Skeletal muscle satellite cell (primary cell): ENCODE measurements around the gene ZNF331.
A peak's percentile ranks its signal among the peaks of the same experiment; 100 is the strongest.

ENCODE experiments used
- H3K27me3 ChIP-seq: 2 replicates; pipeline ENCODE4 v1.7.0; 2013; ENCODE audit warnings: low read length; ENCODE audit not compliant: control insufficient read depth, insufficient read depth
- H3K36me3 ChIP-seq: 2 replicates; pipeline ENCODE4 v1.7.0; 2013; ENCODE audit warnings: mild to moderate bottlenecking, control low read depth, low read length; ENCODE audit not compliant: insufficient read depth
- H3K4me1 ChIP-seq: 2 replicates; pipeline ENCODE4 v1.7.0; 2013; ENCODE audit warnings: low read length; ENCODE audit not compliant: control insufficient read depth, insufficient read depth
- H3K4me2 ChIP-seq: 2 replicates; pipeline ENCODE4 v1.7.0; 2013; ENCODE audit warnings: mild to moderate bottlenecking, low read length
- H3K4me3 ChIP-seq: 2 replicates; pipeline ENCODE4 v1.7.0; 2013; ENCODE audit warnings: low read length
- H3K9ac ChIP-seq: 2 replicates; pipeline ENCODE4 v1.7.0; 2013; ENCODE audit warnings: mild to moderate bottlenecking, low read depth, low read length, moderate library complexity
- H3K9me3 ChIP-seq: replicated peaks from 2 replicates; pipeline ENCODE4 v1.7.0; 2013; ENCODE audit warnings: mild to moderate bottlenecking, control low read depth, low read length

Gene ZNF331

DNA sequence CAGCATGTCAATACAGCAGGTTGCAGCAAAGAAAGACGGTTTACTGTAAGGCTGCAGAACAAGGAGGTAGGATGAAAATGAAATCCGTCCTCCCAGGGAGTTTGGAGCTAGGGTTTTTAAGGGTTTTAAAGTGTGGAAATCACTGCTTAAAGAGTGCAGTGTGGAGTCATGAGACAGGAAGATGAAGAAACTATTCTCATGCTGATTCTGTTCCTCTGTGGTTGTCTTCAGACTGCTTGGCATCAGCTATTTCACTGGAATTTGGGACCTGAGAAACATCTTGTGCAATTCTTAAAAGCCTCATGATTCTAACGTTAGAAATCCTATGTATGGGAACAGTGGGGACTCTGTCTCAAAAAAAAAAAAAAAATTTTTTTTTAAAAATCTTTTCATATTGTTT is 11.4 kb downstream of the ZNF331 start:
- Histone ChIP-seq H3K9me3 (no peaks in the 10 kb centered on the region), H3K4me3 (no peak overlapping the region), H3K27me3 (no peaks in the 10 kb centered on the region), H3K9ac (peak overlapping the region; percentile 58), H3K4me1 (peaks cover 31% of the 10 kb centered on the region), H3K36me3 (peaks cover 4% of the 10 kb centered on the region), H3K4me2 (no peak overlapping the region)

GRCh38 chr19:53552001-53552721 is 14.2 kb downstream of the ZNF331 start:
- peak overlapping the region; percentile 17 for H3K9ac ChIP-seq
- H3K4me3 ChIP-seq = no peak overlapping the region
- no peaks in the 10 kb centered on the region for H3K9me3 ChIP-seq
- H3K36me3 ChIP-seq = peaks cover 1% of the 10 kb centered on the region
- H3K4me2 ChIP-seq = no peak overlapping the region
- peaks cover 17% of the 10 kb centered on the region for H3K4me1 ChIP-seq
- H3K27me3 ChIP-seq = no peaks in the 10 kb centered on the region

DNA sequence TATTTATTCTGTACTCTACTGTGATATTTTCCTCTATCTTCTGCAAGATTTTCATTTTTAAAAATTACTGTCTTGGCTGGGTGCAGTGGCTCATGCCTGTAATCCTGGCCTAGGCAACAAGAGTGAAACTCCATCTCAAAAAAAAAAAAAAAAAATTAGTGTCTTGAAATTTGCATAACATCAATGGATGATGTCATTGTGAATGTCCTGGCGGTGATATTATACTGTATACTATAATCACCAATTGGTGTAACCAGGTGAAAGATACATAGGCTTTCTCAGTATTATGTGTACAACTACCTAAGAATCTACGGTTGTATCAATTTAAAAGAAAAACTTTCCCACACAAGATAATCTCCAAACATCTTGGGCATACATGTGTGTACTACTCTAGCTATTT is 15.2 kb downstream of the ZNF331 start:
- H3K9ac ChIP-seq = peak overlapping the region; percentile 94
- H3K4me3 ChIP-seq = no peak overlapping the region
- peaks cover 17% of the 10 kb centered on the region for H3K4me1 ChIP-seq
- H3K36me3 ChIP-seq = peaks cover 5% of the 10 kb centered on the region
- H3K27me3 ChIP-seq = no peaks in the 10 kb centered on the region
- no peak overlapping the region for H3K4me2 ChIP-seq
- no peaks in the 10 kb centered on the region for H3K9me3 ChIP-seq

- H3K4me1 ChIP-seq = peaks cover 13% of the 10 kb centered on the region
- H3K9me3 ChIP-seq = no peaks in the 10 kb centered on the region
- no peaks in the 10 kb centered on the region for H3K27me3 ChIP-seq
- peak overlapping the region; percentile 82 for H3K4me3 ChIP-seq
- peak overlapping the region; percentile 93 for H3K4me2 ChIP-seq
- H3K9ac ChIP-seq = peak overlapping the region; percentile 94
- peaks cover 14% of the 10 kb centered on the region for H3K36me3 ChIP-seq
Measured at GRCh38 chr19:53553865-53554791, 16.2 kb downstream of the ZNF331 start.

DNA sequence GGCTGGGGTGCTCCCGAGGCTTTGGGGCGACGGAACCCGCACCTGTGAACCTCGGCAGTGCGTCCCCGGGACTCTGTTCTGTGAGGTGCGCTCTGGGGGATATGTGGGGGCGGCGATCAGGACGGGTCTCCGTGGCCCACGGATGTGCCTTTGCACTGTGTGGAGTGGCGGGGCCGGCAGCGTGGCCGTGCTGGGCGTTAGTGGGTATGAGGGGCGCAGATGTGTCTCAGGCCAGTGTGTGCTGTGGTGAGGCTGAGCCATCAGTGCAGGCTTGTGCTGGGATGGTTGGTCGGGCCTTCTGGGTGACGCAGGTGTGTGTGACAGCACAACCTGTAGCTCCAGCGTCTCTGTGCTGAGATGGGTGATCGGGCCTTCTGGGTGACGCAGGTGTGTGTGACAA is 16.9 kb downstream of the ZNF331 start:
- Histone ChIP-seq H3K36me3 (peaks cover 21% of the 10 kb centered on the region), H3K4me1 (peaks cover 11% of the 10 kb centered on the region), H3K27me3 (no peaks in the 10 kb centered on the region), H3K9ac (peak overlapping the region; percentile 94), H3K4me3 (peak overlapping the region; percentile 82), H3K9me3 (no peaks in the 10 kb centered on the region), H3K4me2 (peak overlapping the region; percentile 93)

GRCh38 chr19:53555352-53555751 is 17.4 kb downstream of the ZNF331 start:
- H3K36me3 ChIP-seq = peaks cover 23% of the 10 kb centered on the region
- H3K9me3 ChIP-seq = no peaks in the 10 kb centered on the region
- peaks cover 11% of the 10 kb centered on the region for H3K4me1 ChIP-seq
- H3K4me2 ChIP-seq = peak overlapping the region; percentile 93
- peak overlapping the region; percentile 94 for H3K9ac ChIP-seq
- no peaks in the 10 kb centered on the region for H3K27me3 ChIP-seq
- H3K4me3 ChIP-seq = peak overlapping the region; percentile 82

DNA sequence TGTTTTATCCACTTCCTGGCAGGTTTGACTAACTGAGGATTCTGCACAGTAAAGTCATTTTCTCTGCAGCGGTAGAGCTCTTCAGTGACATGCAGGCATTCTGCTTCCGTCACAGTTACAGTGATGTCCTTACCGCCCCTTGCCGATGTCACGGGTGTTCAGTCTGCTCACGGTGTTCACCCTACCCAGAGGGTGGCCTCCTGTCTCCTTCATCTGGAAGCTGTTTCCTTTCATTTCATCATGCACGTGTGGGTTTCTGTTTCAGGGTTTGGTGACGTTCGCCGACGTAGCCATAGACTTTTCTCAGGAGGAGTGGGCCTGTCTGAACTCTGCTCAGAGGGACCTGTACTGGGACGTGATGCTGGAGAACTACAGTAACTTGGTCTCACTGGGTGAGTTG is 33.4 kb downstream of the ZNF331 start:
- H3K27me3 ChIP-seq = no peaks in the 10 kb centered on the region
- H3K4me3 ChIP-seq = no peak overlapping the region
- peaks cover 3% of the 10 kb centered on the region for H3K9me3 ChIP-seq
- no peaks in the 10 kb centered on the region for H3K4me1 ChIP-seq
- H3K9ac ChIP-seq = no peak overlapping the region
- H3K36me3 ChIP-seq = peaks cover 36% of the 10 kb centered on the region
- no peak overlapping the region for H3K4me2 ChIP-seq

DNA sequence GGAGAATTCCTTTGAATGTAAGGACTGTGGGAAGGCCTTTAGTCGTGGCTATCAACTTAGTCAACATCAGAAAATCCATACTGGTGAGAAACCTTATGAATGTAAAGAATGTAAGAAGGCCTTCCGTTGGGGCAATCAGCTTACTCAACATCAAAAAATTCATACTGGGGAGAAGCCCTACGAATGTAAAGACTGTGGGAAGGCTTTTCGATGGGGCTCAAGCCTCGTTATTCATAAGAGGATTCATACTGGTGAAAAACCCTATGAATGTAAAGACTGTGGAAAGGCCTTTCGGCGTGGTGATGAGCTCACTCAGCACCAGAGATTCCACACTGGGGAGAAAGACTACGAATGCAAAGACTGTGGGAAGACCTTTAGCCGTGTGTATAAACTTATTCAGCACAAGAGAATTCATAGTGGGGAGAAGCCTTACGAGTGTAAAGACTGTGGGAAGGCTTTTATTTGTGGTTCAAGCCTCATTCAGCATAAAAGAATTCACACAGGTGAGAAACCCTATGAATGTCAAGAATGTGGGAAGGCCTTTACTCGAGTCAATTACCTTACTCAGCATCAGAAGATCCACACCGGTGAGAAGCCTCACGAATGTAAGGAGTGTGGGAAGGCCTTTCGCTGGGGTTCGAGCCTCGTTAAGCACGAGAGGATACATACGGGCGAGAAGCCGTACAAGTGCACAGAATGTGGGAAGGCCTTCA is 39.2 kb downstream of the ZNF331 start:
- Histone ChIP-seq H3K9ac (no peak overlapping the region), H3K9me3 (peaks cover 41% of the 10 kb centered on the region), H3K36me3 (peaks cover 50% of the 10 kb centered on the region), H3K4me2 (no peak overlapping the region), H3K4me1 (no peaks in the 10 kb centered on the region), H3K4me3 (no peak overlapping the region), H3K27me3 (no peaks in the 10 kb centered on the region)

DNA sequence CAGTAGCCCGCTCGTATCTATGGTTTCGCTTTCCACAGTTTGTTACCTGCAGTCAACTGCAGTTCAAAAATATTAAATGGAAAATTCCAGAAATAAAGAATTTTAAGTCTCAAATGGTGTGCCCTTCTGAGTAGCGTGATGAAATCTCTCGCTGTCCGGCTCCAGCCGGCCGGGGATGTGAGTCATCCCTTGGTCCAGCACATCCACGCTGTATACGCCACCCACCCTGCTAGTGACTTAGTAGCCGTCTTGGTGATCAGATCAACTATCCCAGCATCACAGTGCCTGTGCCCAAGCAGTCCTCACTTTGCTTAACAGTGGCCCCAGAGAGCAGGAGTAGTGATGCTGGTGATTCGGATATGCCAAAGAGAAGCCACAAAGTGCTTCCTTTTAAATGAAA is 40.0 kb downstream of the ZNF331 start:
- H3K9ac ChIP-seq = no peak overlapping the region
- no peaks in the 10 kb centered on the region for H3K27me3 ChIP-seq
- H3K36me3 ChIP-seq = peaks cover 49% of the 10 kb centered on the region
- peaks cover 41% of the 10 kb centered on the region for H3K9me3 ChIP-seq
- no peak overlapping the region for H3K4me2 ChIP-seq
- H3K4me3 ChIP-seq = no peak overlapping the region
- no peaks in the 10 kb centered on the region for H3K4me1 ChIP-seq

GRCh38 chr19:53579518-53579917 is 41.6 kb downstream of the ZNF331 start:
- H3K9me3 ChIP-seq = peaks cover 41% of the 10 kb centered on the region
- H3K4me3 ChIP-seq = no peak overlapping the region
- peaks cover 39% of the 10 kb centered on the region for H3K36me3 ChIP-seq
- no peaks in the 10 kb centered on the region for H3K4me1 ChIP-seq
- H3K4me2 ChIP-seq = no peak overlapping the region
- H3K9ac ChIP-seq = no peak overlapping the region
- H3K27me3 ChIP-seq = no peaks in the 10 kb centered on the region
